GM19452 (cell line): ENCODE results near the gene PCBP3.
"Not testable (repeated sequence)": the region's sequence is repeated elsewhere in the genome, so short reads cannot be mapped to it uniquely, and the experiment has no call there.

Source experiments
- ATAC-seq: cut with Tn5 transposase; IDR thresholded peaks from one replicate; pipeline ENCODE4 v1.9.1; 2021; ENCODE audit not compliant: unreplicated experiment

Gene PCBP3

DNA sequence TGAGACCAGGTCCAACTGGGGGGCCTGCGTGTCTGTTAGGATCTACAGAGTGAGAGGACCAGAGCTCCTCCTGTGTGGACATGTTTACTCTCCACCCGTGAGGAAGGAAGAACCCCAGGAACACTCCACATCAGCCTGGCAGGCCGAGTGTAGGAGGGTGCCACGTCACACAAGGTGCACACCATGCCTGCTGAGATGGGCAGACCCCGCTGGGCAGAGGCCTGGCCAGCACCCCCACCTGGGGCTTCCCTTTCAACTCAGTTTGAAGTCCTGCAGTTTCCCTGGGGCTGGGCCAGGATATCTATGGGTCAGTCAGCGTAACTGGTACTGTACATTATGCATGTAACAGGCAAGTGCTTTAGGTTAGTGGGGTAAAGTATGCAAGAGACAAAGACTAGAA, 30.1 kb upstream of the PCBP3 start:
- no peak for ATAC-seq

- no peak for ATAC-seq
Measured at GRCh38 chr21:45613881-45614280, 29.6 kb upstream of the PCBP3 start.

- ATAC-seq, result no peak
Measured at GRCh38 chr21:45615145-45615711, 28.3 kb upstream of the PCBP3 start.

- no peak for ATAC-seq
Measured at GRCh38 chr21:45617021-45617921, 26.3 kb upstream of the PCBP3 start.

DNA sequence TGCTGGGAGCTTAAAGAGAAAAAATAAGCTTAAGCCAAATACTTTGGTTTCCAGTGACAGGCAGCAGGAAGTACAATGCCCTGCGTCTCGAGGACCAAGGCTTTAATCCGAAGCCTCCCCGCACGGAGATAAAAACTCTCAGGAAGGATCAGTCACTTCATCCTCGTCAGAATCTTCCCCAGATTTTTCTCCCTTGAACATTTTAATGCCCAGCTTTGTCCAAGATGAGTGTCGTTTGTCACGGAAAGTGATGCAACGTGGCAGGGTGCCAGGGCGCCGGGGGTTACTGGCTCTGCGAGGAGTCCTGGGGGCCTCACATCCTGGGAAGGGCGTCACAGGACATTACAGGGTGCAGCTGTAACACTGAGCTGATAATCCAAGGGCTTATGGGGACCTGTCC, 25.2 kb upstream of the PCBP3 start:
- no peak for ATAC-seq

DNA sequence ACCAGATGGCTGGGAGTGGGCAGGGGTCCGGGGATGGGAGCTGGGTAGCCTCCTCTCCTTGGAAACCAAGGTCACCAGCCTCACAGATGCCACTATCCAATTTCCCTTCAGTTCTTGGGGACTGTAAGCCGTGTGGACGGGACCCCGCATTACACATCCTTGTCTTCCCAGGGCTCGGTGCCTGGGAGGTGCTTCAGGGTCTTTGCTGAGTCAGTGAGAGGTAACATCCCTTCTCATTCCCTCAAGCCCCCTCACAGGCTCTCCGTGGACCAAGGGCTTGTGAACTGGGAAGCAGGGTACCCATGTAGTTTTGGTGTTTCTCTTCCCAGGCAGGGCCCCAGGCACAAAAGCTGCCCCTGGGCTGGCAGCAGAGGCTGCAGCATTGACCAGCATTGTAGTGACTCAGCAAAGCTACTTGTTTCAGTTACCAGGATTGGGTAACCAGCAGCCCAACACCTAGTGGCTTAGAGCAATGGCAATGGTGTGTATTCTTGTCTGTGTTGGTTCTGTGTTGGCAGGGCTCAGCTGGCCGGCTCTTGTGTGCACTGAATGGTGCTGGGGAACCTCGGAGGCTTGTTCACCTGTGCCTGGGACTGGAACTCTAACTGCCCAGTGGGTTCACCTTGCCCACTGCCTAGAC, 24.6 kb upstream of the PCBP3 start:
- no peak for ATAC-seq

DNA sequence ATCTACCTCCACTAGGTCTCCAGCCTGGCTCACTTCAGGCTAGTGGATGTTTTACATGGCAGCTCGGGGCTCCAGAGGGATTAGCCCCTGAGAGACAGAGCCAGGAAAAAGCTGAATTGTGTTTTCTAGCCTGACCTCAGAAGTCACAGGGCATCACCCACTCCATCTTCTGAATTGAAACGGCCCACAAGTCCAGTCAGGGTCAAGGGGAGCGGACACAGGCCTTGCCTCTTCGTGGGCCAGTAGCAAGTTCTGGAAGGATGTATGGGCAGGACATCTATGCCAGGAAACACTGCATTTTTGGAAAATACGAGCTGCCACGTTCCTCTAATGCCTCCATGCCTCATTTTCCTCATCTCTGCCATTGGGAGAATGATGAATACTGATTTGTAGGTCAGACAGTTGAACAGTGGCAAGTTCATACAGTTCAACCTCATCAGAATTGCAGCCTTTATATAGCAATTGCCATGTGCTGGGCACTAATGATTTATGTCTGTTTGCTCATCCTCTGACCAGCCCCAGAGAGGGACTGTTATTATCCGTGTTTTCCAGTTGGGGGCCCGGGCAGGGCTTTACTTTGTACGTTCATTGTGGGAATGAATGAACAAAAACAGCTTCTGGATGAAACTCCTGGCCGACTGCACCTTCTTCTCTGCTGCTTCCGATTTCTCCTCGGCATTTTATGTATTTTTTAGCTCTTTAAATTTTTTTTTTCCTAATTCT, 23.2 kb upstream of the PCBP3 start:
- no peak for ATAC-seq

- ATAC-seq, result not testable (repeated sequence)
Measured at GRCh38 chr21:45621435-45622331, 21.8 kb upstream of the PCBP3 start.

DNA sequence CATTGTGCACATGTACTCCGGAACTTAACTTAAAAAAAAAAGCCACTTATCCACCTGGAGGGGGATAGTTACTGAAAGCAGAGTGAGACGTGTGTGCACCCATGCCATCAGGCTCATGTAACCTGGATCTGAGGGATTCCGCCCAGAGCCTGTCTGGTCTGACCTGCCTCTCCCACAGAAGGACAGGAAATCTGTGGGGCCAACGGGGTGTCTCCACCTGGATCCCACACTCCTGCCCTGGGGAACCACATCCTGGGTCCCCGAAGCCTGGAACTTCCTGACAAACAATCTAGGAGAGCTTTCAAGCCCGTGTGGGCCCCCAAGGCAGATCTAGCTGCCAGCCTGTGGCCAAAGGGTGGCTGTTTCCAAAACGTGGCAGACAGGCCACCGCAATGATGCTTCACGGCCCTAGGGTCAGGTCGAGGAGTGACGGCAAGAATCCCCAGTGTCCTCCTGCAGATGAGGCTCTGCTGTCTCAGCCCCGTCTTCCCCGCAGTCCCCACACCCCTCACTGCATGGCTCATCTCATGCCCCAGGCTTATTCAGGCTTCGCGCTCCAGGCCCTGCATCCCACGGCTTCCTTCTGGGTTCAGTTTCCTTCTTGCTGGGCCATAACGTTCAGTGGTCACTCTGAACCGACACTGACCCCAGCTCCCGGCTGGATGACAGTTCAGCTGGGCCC, 21.0 kb upstream of the PCBP3 start:
- no peak for ATAC-seq

- no peak for ATAC-seq
Measured at GRCh38 chr21:45623436-45623835, 20.1 kb upstream of the PCBP3 start.

DNA sequence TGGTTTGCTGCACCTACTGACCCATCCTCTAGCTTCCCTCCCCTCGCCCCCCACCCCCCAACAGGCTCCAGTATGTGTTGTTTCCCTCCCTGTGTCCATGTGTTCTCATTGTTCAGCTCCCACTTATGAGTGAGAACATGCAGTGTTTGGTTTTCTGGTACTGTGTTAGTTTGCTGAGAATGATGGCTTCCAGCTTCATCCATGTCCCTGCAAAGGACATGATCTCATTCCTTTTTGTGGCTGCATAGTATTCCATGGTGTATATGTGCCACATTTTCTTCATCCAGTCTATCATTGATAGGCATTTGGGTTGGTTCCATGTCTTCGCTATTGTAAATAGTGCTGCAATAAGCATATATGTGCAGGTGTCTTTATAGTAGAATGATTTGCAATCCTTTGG, 17.4 kb upstream of the PCBP3 start:
- ATAC-seq, result not testable (repeated sequence)

DNA sequence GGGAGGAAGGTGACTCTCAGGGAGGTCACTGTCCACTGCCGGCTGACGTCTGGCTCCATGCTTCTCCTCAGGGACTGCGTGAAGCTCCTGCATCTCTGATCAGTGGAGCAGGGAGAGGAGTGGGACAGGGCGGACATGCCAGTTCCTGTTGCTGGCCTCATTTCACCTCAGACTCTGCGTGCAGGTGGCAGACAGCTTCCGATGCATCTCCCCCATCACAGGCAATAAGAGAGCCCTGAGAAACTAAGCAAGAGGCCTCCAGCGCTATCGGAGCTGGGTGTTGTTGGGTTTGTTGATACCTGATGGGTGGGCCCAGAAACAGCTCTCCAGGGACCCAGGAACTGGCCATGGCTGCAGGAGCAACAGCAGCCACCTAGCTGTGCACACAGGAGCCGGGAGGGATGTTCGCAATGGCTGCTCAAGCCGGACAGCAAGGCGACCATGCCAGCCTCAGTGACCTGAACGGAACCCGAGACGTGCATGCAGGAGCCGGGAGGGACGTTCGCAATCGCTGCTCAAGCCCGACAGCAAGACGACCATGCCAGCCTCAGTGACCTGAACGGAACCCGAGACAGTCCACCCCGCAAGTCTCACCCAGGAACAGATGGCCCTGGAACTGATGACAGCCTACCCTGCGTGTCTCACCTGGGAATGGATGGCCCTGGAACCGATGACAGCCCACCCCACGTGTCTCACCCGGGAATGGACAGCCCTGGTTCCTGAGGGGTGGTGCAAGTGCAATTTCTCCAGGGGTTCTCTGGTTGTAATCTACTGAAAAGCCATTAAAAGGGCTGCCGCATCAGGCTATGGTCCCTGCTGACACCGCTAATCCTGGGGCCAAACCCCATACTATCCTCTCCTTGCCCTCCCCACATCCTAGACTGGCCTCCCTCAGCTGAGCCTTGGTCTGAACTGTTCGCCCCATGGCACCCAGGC, 14.2 kb upstream of the PCBP3 start:
- ATAC-seq, result no peak

GRCh38 chr21:45630066-45630694, 13.3 kb upstream of the PCBP3 start:
- ATAC-seq, result no peak

DNA sequence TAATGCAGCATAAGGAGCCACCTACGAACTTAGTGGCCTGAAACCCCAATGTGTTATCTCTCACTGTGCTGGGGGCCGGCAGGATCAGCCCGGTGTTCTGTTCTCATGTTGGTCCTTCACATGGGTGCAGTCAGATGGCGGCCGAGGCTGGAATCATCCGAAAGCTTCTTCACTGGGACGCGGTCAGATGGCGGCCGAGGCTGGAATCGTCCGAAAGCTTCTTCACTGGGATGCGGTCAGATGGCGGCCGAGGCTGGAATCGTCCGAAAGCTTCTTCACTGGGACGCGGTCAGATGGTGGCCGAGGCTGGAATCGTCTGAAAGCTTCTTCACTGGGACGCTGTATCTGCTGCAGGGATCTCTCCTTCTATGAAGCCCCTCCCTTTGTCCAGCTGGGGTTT, 12.6 kb upstream of the PCBP3 start:
- ATAC-seq, result no peak

- ATAC-seq, result no peak
Measured at GRCh38 chr21:45631540-45631939, 12.0 kb upstream of the PCBP3 start.

- ATAC-seq, result no peak
Measured at GRCh38 chr21:45632160-45632559, 11.4 kb upstream of the PCBP3 start.

DNA sequence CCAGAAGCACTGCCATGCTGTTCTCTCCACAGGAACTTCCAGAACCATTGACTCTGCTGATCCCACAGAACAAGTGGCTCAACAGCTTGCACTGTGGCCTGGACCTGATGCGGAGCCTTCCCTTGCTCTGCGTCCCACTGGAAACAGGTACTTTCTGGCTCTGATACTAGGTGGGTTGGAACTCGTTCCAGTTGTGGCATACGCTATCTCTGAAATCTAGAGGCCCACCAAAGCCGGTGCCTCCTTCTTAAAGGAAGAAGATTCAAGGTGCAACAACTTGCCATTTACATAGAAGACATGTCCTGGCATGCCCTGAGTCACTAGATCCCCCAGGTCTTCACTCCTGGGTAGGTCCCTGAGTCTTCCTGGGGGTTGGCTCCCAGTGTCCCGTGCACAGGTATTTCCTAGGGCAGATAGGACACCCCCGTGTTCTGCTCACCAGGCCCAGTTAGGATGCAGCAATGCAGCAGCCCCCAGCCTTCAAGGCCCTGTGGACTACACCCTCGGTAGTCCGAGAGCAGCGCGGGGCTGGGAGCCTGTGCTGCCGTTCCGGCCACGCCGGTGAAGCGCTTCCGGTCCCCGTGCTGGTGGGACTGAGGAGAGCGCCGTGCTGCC, 10.8 kb upstream of the PCBP3 start:
- ATAC-seq, result no peak
